SK-N-SH treated with all-trans-retinoic acid at 6 μM for 48 hours (cell line): ENCODE data around the gene SH2D1B.

Experiments used
- ATAC-seq: fragments of 200-7000 bp; cut with Tn5 transposase; 3 replicates; pipeline ENCODE4 v1.9.1; 2020; ENCODE audit warnings: mild to moderate bottlenecking, moderate library complexity
- ARNTL ChIP-seq: fragments of 450-650 bp; formaldehyde crosslinking; IDR thresholded peaks from 2 replicates; pipeline ENCODE4 v1.5.0; 2020; ENCODE audit warnings: low read depth, mild to moderate bottlenecking, moderate library complexity, borderline replicate concordance
- BACH2 ChIP-seq: fragments of 250-450 bp; sonication (Bioruptor Pico); IDR thresholded peaks from 2 replicates; pipeline ENCODE4 v1.9.0; 2021; ENCODE audit warnings: mild to moderate bottlenecking, borderline replicate concordance
- CSDC2 ChIP-seq: fragments of 250-450 bp; sonication (Bioruptor Pico); IDR thresholded peaks from 2 replicates; pipeline ENCODE4 v1.5.0; 2020; ENCODE audit warnings: mild to moderate bottlenecking, moderate library complexity
- ESRRG ChIP-seq: fragments of 250-450 bp; sonication (Bioruptor Pico); IDR thresholded peaks from 2 replicates; pipeline ENCODE4 v1.6.1; 2021; ENCODE audit warnings: mild to moderate bottlenecking
- GLIS3 ChIP-seq: fragments of 250-450 bp; sonication (Bioruptor Pico); IDR thresholded peaks from 2 replicates; pipeline ENCODE4 v1.5.0; 2020; ENCODE audit warnings: mild to moderate bottlenecking, moderate library complexity
- ISL1 ChIP-seq: fragments of 250-450 bp; sonication (Bioruptor Pico); IDR thresholded peaks from 2 replicates; pipeline ENCODE4 v2.1.2; 2022; ENCODE audit warnings: mild to moderate bottlenecking, moderate library complexity
- OSR1 ChIP-seq: fragments of 250-450 bp; sonication (Bioruptor Pico); IDR thresholded peaks from 2 replicates; pipeline ENCODE4 v1.8.0; 2022; ENCODE audit warnings: moderate library complexity, mild to moderate bottlenecking, inconsistent platforms
- PPARA ChIP-seq: fragments of 250-450 bp; sonication (Bioruptor Pico); IDR thresholded peaks from 2 replicates; pipeline ENCODE4 v1.5.0; 2020; ENCODE audit warnings: mild to moderate bottlenecking, borderline replicate concordance
- RARB ChIP-seq: fragments of 250-450 bp; sonication (Bioruptor Pico); IDR thresholded peaks from 2 replicates; pipeline ENCODE4 v1.8.0; 2021; ENCODE audit warnings: mild to moderate bottlenecking, moderate library complexity
- SNAI2 ChIP-seq: fragments of 250-450 bp; sonication (Bioruptor Pico); IDR thresholded peaks from 2 replicates; pipeline ENCODE4 v1.5.0; 2020; ENCODE audit warnings: mild to moderate bottlenecking, moderate library complexity
- TCF4 ChIP-seq: fragments of 250-450 bp; sonication (Bioruptor Pico); IDR thresholded peaks from 2 replicates; pipeline ENCODE4 v1.8.0; 2021; ENCODE audit warnings: mild to moderate bottlenecking, moderate library complexity, borderline replicate concordance
- TOX ChIP-seq: fragments of 250-450 bp; sonication (Bioruptor Pico); IDR thresholded peaks from 2 replicates; pipeline ENCODE4 v1.8.0; 2021; ENCODE audit warnings: mild to moderate bottlenecking, moderate library complexity, borderline replicate concordance
- ZC3H10 ChIP-seq: fragments of 250-450 bp; sonication (Bioruptor Pico); IDR thresholded peaks from 2 replicates; pipeline ENCODE4 v1.5.1; 2021; ENCODE audit warnings: mild to moderate bottlenecking, moderate library complexity
- ZFP3 ChIP-seq: fragments of 250-450 bp; sonication (Bioruptor Pico); IDR thresholded peaks from 2 replicates; pipeline ENCODE4 v1.5.0; 2020; ENCODE audit warnings: mild to moderate bottlenecking, moderate library complexity
- ZFP30 ChIP-seq: fragments of 450-650 bp; formaldehyde crosslinking; IDR thresholded peaks from 2 replicates; pipeline ENCODE4 v1.5.0; 2022; ENCODE audit warnings: mild to moderate bottlenecking, moderate library complexity
- ZNF565 ChIP-seq: fragments of 450-650 bp; formaldehyde crosslinking; conservative IDR thresholded peaks from 2 replicates; pipeline ENCODE4 v1.5.0; 2020; ENCODE audit warnings: low read depth, mild to moderate bottlenecking, moderate library complexity
- ZNF8 ChIP-seq: fragments of 450-650 bp; formaldehyde crosslinking; IDR thresholded peaks from 2 replicates; pipeline ENCODE4 v1.5.0; 2020; ENCODE audit warnings: mild to moderate bottlenecking, moderate library complexity
- TF ChIP-seq, protein P1 (sequence below): fragments of 250-450 bp; sonication (Bioruptor Pico); IDR thresholded peaks from 2 replicates; pipeline ENCODE4 v1.5.1; 2020; ENCODE audit warnings: low read depth, mild to moderate bottlenecking, moderate library complexity
- TF ChIP-seq, protein P2 (sequence below): fragments of 250-450 bp; sonication (Bioruptor Pico); IDR thresholded peaks from 2 replicates; pipeline ENCODE4 v1.8.0; 2020; ENCODE audit warnings: mild to moderate bottlenecking, moderate library complexity, borderline replicate concordance
- TF ChIP-seq, protein P3 (sequence below): fragments of 250-450 bp; sonication (Bioruptor Pico); IDR thresholded peaks from 2 replicates; pipeline ENCODE4 v1.5.0; 2020; ENCODE audit warnings: mild to moderate bottlenecking, moderate library complexity
- TF ChIP-seq, protein P4 (sequence below): fragments of 250-450 bp; sonication (Bioruptor Pico); IDR thresholded peaks from 2 replicates; pipeline ENCODE4 v1.5.1; 2021; ENCODE audit warnings: mild to moderate bottlenecking, moderate library complexity

Gene SH2D1B

DNA sequence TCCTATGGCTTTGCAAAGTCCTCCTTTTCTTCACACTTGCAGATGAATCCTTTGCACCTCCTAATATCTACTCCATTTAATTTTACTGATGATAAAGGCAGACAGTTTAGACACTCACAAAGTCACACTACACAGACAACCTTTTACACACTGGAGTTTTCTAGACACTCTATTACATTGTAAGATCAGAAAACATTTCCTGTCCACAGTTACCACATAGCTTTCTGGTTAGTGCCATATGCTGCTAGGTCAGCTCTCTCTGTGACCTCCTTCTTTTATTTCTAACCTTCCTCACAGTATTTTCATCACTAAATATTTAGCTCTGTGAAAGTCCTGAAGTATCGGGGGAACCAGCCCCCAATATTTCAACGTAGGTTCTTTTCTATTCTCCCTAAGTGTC is 5.1 kb downstream of the SH2D1B start:
- no peak for ATAC-seq
- no peak for TF ChIP-seq ZNF8 (CRISPR knock-in tag)
- TF ChIP-seq ZNF565 (CRISPR knock-in tag): no peak
- TF ChIP-seq ZC3H10: no peak
- TF ChIP-seq, protein P1, sequence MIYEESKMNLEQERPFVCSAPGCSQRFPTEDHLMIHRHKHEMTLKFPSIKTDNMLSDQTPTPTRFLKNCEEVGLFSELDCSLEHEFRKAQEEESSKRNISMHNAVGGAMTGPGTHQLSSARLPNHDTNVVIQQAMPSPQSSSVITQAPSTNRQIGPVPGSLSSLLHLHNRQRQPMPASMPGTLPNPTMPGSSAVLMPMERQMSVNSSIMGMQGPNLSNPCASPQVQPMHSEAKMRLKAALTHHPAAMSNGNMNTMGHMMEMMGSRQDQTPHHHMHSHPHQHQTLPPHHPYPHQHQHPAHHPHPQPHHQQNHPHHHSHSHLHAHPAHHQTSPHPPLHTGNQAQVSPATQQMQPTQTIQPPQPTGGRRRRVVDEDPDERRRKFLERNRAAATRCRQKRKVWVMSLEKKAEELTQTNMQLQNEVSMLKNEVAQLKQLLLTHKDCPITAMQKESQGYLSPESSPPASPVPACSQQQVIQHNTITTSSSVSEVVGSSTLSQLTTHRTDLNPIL: no peak
- TF ChIP-seq ESRRG: no peak
- no peak for TF ChIP-seq ZFP30 (CRISPR knock-in tag)
- no peak for TF ChIP-seq RARB (CRISPR knock-in tag)
- TF ChIP-seq TCF4 (CRISPR knock-in tag): no peak
- TF ChIP-seq TOX (CRISPR knock-in tag): no peak
- TF ChIP-seq CSDC2 (CRISPR knock-in tag): no peak
- no peak for TF ChIP-seq ARNTL (CRISPR knock-in tag)
- TF ChIP-seq, protein P2, sequence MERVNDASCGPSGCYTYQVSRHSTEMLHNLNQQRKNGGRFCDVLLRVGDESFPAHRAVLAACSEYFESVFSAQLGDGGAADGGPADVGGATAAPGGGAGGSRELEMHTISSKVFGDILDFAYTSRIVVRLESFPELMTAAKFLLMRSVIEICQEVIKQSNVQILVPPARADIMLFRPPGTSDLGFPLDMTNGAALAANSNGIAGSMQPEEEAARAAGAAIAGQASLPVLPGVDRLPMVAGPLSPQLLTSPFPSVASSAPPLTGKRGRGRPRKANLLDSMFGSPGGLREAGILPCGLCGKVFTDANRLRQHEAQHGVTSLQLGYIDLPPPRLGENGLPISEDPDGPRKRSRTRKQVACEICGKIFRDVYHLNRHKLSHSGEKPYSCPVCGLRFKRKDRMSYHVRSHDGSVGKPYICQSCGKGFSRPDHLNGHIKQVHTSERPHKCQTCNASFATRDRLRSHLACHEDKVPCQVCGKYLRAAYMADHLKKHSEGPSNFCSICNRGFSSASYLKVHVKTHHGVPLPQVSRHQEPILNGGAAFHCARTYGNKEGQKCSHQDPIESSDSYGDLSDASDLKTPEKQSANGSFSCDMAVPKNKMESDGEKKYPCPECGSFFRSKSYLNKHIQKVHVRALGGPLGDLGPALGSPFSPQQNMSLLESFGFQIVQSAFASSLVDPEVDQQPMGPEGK (CRISPR knock-in tag): no peak
- no peak for TF ChIP-seq ISL1 (CRISPR knock-in tag)
- TF ChIP-seq, protein P3, sequence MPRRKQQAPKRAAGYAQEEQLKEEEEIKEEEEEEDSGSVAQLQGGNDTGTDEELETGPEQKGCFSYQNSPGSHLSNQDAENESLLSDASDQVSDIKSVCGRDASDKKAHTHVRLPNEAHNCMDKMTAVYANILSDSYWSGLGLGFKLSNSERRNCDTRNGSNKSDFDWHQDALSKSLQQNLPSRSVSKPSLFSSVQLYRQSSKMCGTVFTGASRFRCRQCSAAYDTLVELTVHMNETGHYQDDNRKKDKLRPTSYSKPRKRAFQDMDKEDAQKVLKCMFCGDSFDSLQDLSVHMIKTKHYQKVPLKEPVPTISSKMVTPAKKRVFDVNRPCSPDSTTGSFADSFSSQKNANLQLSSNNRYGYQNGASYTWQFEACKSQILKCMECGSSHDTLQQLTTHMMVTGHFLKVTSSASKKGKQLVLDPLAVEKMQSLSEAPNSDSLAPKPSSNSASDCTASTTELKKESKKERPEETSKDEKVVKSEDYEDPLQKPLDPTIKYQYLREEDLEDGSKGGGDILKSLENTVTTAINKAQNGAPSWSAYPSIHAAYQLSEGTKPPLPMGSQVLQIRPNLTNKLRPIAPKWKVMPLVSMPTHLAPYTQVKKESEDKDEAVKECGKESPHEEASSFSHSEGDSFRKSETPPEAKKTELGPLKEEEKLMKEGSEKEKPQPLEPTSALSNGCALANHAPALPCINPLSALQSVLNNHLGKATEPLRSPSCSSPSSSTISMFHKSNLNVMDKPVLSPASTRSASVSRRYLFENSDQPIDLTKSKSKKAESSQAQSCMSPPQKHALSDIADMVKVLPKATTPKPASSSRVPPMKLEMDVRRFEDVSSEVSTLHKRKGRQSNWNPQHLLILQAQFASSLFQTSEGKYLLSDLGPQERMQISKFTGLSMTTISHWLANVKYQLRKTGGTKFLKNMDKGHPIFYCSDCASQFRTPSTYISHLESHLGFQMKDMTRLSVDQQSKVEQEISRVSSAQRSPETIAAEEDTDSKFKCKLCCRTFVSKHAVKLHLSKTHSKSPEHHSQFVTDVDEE (CRISPR knock-in tag): no peak
- TF ChIP-seq SNAI2 (CRISPR knock-in tag): no peak
- TF ChIP-seq, protein P4, sequence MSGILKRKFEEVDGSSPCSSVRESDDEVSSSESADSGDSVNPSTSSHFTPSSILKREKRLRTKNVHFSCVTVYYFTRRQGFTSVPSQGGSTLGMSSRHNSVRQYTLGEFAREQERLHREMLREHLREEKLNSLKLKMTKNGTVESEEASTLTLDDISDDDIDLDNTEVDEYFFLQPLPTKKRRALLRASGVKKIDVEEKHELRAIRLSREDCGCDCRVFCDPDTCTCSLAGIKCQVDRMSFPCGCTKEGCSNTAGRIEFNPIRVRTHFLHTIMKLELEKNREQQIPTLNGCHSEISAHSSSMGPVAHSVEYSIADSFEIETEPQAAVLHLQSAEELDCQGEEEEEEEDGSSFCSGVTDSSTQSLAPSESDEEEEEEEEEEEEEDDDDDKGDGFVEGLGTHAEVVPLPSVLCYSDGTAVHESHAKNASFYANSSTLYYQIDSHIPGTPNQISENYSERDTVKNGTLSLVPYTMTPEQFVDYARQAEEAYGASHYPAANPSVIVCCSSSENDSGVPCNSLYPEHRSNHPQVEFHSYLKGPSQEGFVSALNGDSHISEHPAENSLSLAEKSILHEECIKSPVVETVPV (CRISPR knock-in tag): no peak
- TF ChIP-seq BACH2: no peak
- no peak for TF ChIP-seq OSR1 (CRISPR knock-in tag)
- TF ChIP-seq PPARA (CRISPR knock-in tag): no peak

DNA sequence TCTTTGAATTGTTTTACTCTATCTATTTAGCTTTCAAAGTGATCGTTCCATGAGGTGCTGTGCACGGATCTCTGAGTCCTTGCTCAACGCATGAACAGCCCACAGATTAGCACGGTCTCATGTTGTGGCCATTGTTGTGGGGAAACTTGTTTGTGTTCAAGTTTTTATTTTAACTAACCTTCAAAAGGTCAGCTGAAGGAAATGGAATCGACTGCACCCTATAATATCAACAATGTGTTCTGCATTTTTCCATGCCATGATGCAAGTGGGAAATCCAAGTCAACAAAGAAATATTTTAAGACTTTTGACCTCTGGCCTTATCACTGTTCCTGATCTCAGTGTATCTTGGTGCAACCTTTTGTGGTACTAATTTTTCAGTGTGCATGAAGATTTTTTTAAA is 6.1 kb downstream of the SH2D1B start:
- TF ChIP-seq ZNF565 (CRISPR knock-in tag) (no peak), CSDC2 (CRISPR knock-in tag) (no peak), ZFP3 (no peak), ZC3H10 (no peak), ISL1 (CRISPR knock-in tag) (no peak), ZNF8 (CRISPR knock-in tag) (no peak), GLIS3 (CRISPR knock-in tag) (no peak)
- TF ChIP-seq, protein P1: no peak
- TF ChIP-seq, protein P2 (CRISPR knock-in tag): no peak
- ATAC-seq: no peak
